GM10248 (cell line): ENCODE results near the gene CYP2U1.

Source experiments
- CTCF ChIA-PET: fragments of 300-600 bp; sonication (Branson Sonifier 250); formaldehyde crosslinking; extraction: SDS; loops from one replicate; lab custom pipeline; 2021; ENCODE audit warnings: antibody characterized with exemption; lab: Yijun Ruan, JAX
- POLR2A ChIA-PET: fragments of 350-650 bp; sonication (Branson Sonifier 250); formaldehyde crosslinking; extraction: SDS; loops from one replicate; lab custom pipeline; 2020; ENCODE audit warnings: antibody characterized with exemption; lab: Yijun Ruan, JAX
- DNase-seq: peaks from one replicate; pipeline ENCODE4 v3.0.0; 2012; ENCODE audit errors: extremely low spot score
- CTCF ChIP-seq: IDR thresholded peaks from 2 replicates; pipeline ENCODE4 v1.5.1; 2012; ENCODE audit warnings: mild to moderate bottlenecking, low read depth; ENCODE audit errors: extremely low read depth, missing control alignments, control extremely low read depth

The CYP2U1 gene

GRCh38 chr4:107894138-107894603, 37.2 kb upstream of the CYP2U1 start:
- DNase-seq, result no peak
- POLR2A ChIA-PET, result no interaction called here
- TF ChIP-seq CTCF, result no peak
- CTCF ChIA-PET, result interaction anchor here (1.1 to 1.4 kb wide), 2 partner anchors 12 to 136 kb away, joined by 3 to 5 read pairs; no protein-coding TSS in a partner anchor

- CTCF ChIA-PET, result no interaction called here
- TF ChIP-seq CTCF, result no peak
- POLR2A ChIA-PET, result no interaction called here
- no peak for DNase-seq
These were observed 35.1 kb upstream of the CYP2U1 start for GRCh38 chr4:107896158-107896645.

GRCh38 chr4:107896646-107897045, 34.7 kb upstream of the CYP2U1 start:
- DNase-seq, result no peak
- ChIA-PET CTCF (no interaction called here), POLR2A (no interaction called here)
- TF ChIP-seq CTCF, result no peak

GRCh38 chr4:107897823-107898222, 33.5 kb upstream of the CYP2U1 start:
- ChIA-PET CTCF (interaction anchor here (1.3 kb wide), 1 partner anchor 9 kb away, joined by 3 read pairs; no protein-coding TSS in a partner anchor), POLR2A (no interaction called here)
- no peak for DNase-seq
- no peak for TF ChIP-seq CTCF

- POLR2A ChIA-PET, result no interaction called here
- no peak for DNase-seq
- CTCF ChIA-PET, result interaction anchor here (0.9 to 1.4 kb wide), 2 partner anchors 13 to 163 kb away, joined by 3 read pairs; no protein-coding TSS in a partner anchor
- no peak for TF ChIP-seq CTCF
These were observed 31.3 kb upstream of the CYP2U1 start for GRCh38 chr4:107900067-107900466.

GRCh38 chr4:107900508-107900907, 30.8 kb upstream of the CYP2U1 start:
- TF ChIP-seq CTCF, result no peak
- ChIA-PET CTCF (interaction anchor here (1.4 kb wide), 1 partner anchor 163 kb away, joined by 3 read pairs; no protein-coding TSS in a partner anchor), POLR2A (no interaction called here)
- DNase-seq, result no peak
